HCT116 (cell line): ENCODE data around the gene PWWP2B. TPM values are rescaled to one million over a fixed set of nuclear protein-coding genes. Genes with fewer than 3 reads are reported as not detected.

ENCODE experiments used
- ATAC-seq: fragments of 200-7000 bp; cut with Tn5 transposase; 2 replicates; pipeline ENCODE4 v1.9.1; 2020; ENCODE audit warnings: mild to moderate bottlenecking, moderate library complexity
- BruUV-seq: library from RNA; stranded (reverse); fragments of 400-500 nt; replicated peaks from 2 replicates; lab custom pipeline; 2021; lab: Mats Ljungman, UMichigan
- CTCF ChIA-PET: fragments of 300-600 bp; sonication (Branson Sonifier 250); formaldehyde crosslinking; loops from one replicate; lab custom pipeline; 2021; ENCODE audit warnings: antibody characterized with exemption; lab: Charles Lee
- POLR2A ChIA-PET: fragments of 300-600, 350-600 bp; sonication (Branson Sonifier 250); formaldehyde crosslinking; loops from one replicate; lab custom pipeline; 2021; ENCODE audit warnings: antibody characterized with exemption; lab: Charles Lee
- RAD21 ChIA-PET, 2 experiments: fragments of 300-600 bp; sonication (Branson Sonifier 250); formaldehyde crosslinking; loops; one replicate each; lab custom pipeline; 2023; ENCODE audit warnings: low total read pairs in 2 of 2; ENCODE audit not compliant: uncharacterized antibody in 2 of 2, unreplicated experiment in 2 of 2, low non-redundant PET in 1 of 2; lab: Charles Lee
- DNase-seq: peaks from one replicate; pipeline ENCODE4 v3.0.0-alpha.2; 2010; ENCODE audit warnings: low read depth, low spot score
- H2AFZ ChIP-seq: fragments of 200-600 bp; shearing (Covaris generic), sonication (generic); 2 replicates; pipeline ENCODE4 v1.6.1; 2017; ENCODE audit warnings: low read depth, mixed run types, mixed read lengths, antibody characterized with exemption, low read length; ENCODE audit not compliant: poor library complexity, severe bottlenecking
- H3K27ac ChIP-seq: 2 replicates; pipeline ENCODE4 v1.5.1; 2012; ENCODE audit warnings: low read depth, low read length
- H3K27me3 ChIP-seq: fragments of 200-600 bp; sonication (generic); 2 replicates; pipeline ENCODE4 v1.6.1; 2016; ENCODE audit warnings: mixed run types, low read length, mixed read lengths; ENCODE audit not compliant: insufficient read depth
- H3K36me3 ChIP-seq, 2 experiments: fragments of 200-500 bp in 1 of 2; fragments of 200-600 bp in 1 of 2; sonication (Bioruptor generic) in 1 of 2; sonication (generic) in 1 of 2; 2 replicates each; pipeline versions ENCODE4 v1.5.1 to v1.6.1; 2014 to 2016; ENCODE audit warnings: low read length in 2 of 2, inconsistent platforms in 1 of 2, mixed read lengths in 1 of 2, mixed run types in 1 of 2; ENCODE audit not compliant: insufficient read depth in 2 of 2, control insufficient read depth in 1 of 2
- H3K4me1 ChIP-seq, 2 experiments: fragments of 200-600 bp in 1 of 2; sonication (generic) in 1 of 2; 2 replicates each; pipeline versions ENCODE4 v1.5.1 to v1.6.1; 2012 to 2017; ENCODE audit warnings: low read length in 2 of 2, inconsistent platforms in 1 of 2, mild to moderate bottlenecking in 1 of 2, mixed read lengths in 1 of 2, mixed run types in 1 of 2, moderate library complexity in 1 of 2; ENCODE audit not compliant: insufficient read depth in 2 of 2, control insufficient read depth in 1 of 2
- H3K4me2 ChIP-seq: fragments of 200-600 bp; sonication (generic); 2 replicates; pipeline ENCODE4 v1.6.1; 2017; ENCODE audit warnings: mixed run types, low read length, mixed read lengths
- H3K4me3 ChIP-seq, 2 experiments: fragments of 200-600 bp in 1 of 2; sonication (generic) in 1 of 2; replicated peaks in 1 of 2; 2 replicates each; pipeline ENCODE4 v1.5.1; 2011 to 2016; ENCODE audit warnings: low read length in 2 of 2, control low read depth in 1 of 2, low read depth in 1 of 2, mild to moderate bottlenecking in 1 of 2, mixed read lengths in 1 of 2, mixed run types in 1 of 2
- H3K79me2 ChIP-seq: fragments of 200-600 bp; sonication (generic); 2 replicates; pipeline ENCODE4 v1.6.1; 2017; ENCODE audit warnings: mild to moderate bottlenecking, mixed run types, low read length, moderate library complexity, mixed read lengths; ENCODE audit not compliant: insufficient read depth
- H3K9ac ChIP-seq: fragments of 200-600 bp; sonication (generic); 2 replicates; pipeline ENCODE4 v1.6.1; 2016; ENCODE audit warnings: low read length, mixed read lengths
- H3K9me2 ChIP-seq: fragments of 200-600 bp; sonication (generic), shearing (Covaris generic); 2 replicates; pipeline ENCODE4 v1.6.1; 2017; ENCODE audit warnings: mixed run types, mild to moderate bottlenecking, moderate library complexity; ENCODE audit not compliant: insufficient read depth
- H3K9me3 ChIP-seq, 2 experiments: fragments of 200-500 bp in 1 of 2; fragments of 200-600 bp in 1 of 2; sonication (Bioruptor generic) in 1 of 2; sonication (generic) in 1 of 2; 2 replicates each; pipeline ENCODE4 v1.6.1; 2014 to 2017; ENCODE audit warnings: low read length in 2 of 2, mixed read lengths in 2 of 2, inconsistent platforms in 1 of 2, low read depth in 1 of 2, mild to moderate bottlenecking in 1 of 2, mixed run types in 1 of 2, moderate library complexity in 1 of 2; ENCODE audit not compliant: control insufficient read depth in 1 of 2, insufficient read depth in 1 of 2
- H4K20me1 ChIP-seq: fragments of 200-600 bp; sonication (generic), shearing (Covaris generic); 2 replicates; pipeline ENCODE4 v1.6.1; 2017; ENCODE audit warnings: mixed run types, mild to moderate bottlenecking, moderate library complexity; ENCODE audit not compliant: insufficient read depth
- SP1 ChIP-seq: IDR thresholded peaks from 2 replicates; pipeline ENCODE4 v1.6.1; 2012; ENCODE audit warnings: low read depth
- intact Hi-C: fragments of 100-400 bp; cut with micrococcal nuclease; formaldehyde crosslinking; loops from 2 replicates; pipeline ENCODE4 v1.10.0; 2022
- total RNA-seq: library from RNA; stranded (reverse); gene quantifications from one replicate; pipeline ENCODE4 v1.2.1, GENCODE V29; 2021; ENCODE audit not compliant: unreplicated experiment
- TF ChIP-seq, protein P1 (sequence below), 3 experiments: fragments of 200-600 bp in 1 of 3; sonication (generic) in 1 of 3; IDR thresholded peaks in 2 of 3; conservative IDR thresholded peaks in 1 of 3; 2 replicates each; pipeline ENCODE4 v1.5.1; 2012 to 2017; ENCODE audit warnings: low read depth in 2 of 3, low read length in 2 of 3, antibody characterized with exemption in 1 of 3, borderline replicate concordance in 1 of 3, control low read depth in 1 of 3, mild to moderate bottlenecking in 1 of 3, mixed read lengths in 1 of 3, mixed run types in 1 of 3, moderate library complexity in 1 of 3; ENCODE audit not compliant: insufficient read depth in 1 of 3

The PWWP2B gene
- total RNA-seq, 1 experiment from 2014 or later: 13.9 TPM

GRCh38 chr10:132421847-132422751, 25.1 kb downstream of the PWWP2B start:
- DNase-seq (no peak), ATAC-seq (0 out of 2 replicates have a peak, but pooled peaks have one; percentile 1)
- ChIA-PET CTCF (no interaction called here), POLR2A (no interaction called here), RAD21 (interaction anchor here in 1 of 2 experiments (0.9 kb wide), 1 partner anchor 25 kb away, joined by 7 read pairs; no protein-coding TSS in a partner anchor)
- H3K4me2 ChIP-seq: peak overlapping the region; percentile 70
- H3K27me3 ChIP-seq: no peaks in the 10 kb centered on the region
- H3K4me3 ChIP-seq: peak overlapping the region in 1 of 2 experiments; percentile 33; a peak in 2 of 4 replicates
- H3K4me1 ChIP-seq: peaks cover 33 to 42% of the 10 kb centered on the region in 2 experiments
- TF ChIP-seq SP1: no peak
- no peaks in the 10 kb centered on the region for H4K20me1 ChIP-seq
- H3K79me2 ChIP-seq: no peaks in the 10 kb centered on the region
- no peaks in the 10 kb centered on the region for H3K36me3 ChIP-seq
- no peak overlapping the region for H2AFZ ChIP-seq
- peak overlapping the region; percentile 82 for H3K27ac ChIP-seq
- intact Hi-C loops: no loop called here
- no peaks in the 10 kb centered on the region for H3K9me3 ChIP-seq
- no peaks in the 10 kb centered on the region for H3K9me2 ChIP-seq
- no TSS peak for BruUV-seq
- H3K9ac ChIP-seq: peak overlapping the region; percentile 55

DNA sequence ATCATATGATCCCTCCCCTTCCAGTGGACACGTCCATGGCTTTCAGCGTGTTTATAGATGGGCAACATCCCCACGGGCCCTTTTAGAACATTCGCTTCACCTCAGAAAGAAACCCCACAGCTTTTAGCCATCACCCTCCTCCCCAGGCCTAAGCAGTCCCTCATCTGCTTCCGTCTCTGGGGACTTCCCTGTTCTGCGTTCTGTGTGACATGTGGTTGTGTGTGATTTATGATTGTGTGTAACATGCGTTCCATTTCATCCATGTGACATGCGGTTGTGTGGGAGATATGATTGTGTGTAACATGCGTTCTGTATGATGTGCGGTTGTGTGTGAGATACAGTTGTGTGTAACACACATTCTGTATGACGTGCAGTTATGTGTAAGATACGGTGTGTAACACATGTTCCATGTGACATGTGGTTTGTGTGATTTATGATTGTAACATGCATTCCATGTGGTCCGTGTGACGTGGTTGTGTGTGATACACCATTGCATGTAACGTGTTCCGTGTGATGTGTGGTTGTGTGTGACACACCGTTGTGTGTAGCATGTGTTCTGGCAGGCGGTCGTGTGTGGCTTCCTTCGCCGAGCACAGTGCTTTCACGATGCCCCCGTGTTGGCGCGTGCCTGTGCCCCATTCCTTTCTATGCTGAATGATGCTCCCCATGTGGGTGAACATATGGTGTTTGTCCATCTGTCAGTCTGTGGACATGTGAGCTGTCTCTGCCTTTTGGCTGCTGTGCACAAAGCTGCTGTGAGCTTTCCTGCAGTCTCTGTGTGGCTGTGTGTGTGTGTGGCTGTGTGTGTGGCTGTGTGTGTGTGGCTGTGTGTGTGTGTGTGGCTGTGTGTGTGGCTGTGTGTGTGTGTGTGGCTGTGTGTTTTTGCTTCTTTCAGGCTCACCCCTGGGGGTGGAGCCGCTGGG, 26.2 kb downstream of the PWWP2B start:
- intact Hi-C loops: no loop called here
- Histone ChIP-seq H3K9ac (no peak overlapping the region), H3K4me2 (no peak overlapping the region), H2AFZ (no peak overlapping the region), H3K4me3 (no peak overlapping the region), H3K4me1 (peaks cover 28 to 37% of the 10 kb centered on the region in 2 experiments), H3K79me2 (no peaks in the 10 kb centered on the region), H3K9me3 (no peaks in the 10 kb centered on the region), H3K36me3 (no peaks in the 10 kb centered on the region), H4K20me1 (no peaks in the 10 kb centered on the region), H3K9me2 (no peaks in the 10 kb centered on the region), H3K27me3 (no peaks in the 10 kb centered on the region), H3K27ac (no peak overlapping the region)
- TF ChIP-seq, protein P1, sequence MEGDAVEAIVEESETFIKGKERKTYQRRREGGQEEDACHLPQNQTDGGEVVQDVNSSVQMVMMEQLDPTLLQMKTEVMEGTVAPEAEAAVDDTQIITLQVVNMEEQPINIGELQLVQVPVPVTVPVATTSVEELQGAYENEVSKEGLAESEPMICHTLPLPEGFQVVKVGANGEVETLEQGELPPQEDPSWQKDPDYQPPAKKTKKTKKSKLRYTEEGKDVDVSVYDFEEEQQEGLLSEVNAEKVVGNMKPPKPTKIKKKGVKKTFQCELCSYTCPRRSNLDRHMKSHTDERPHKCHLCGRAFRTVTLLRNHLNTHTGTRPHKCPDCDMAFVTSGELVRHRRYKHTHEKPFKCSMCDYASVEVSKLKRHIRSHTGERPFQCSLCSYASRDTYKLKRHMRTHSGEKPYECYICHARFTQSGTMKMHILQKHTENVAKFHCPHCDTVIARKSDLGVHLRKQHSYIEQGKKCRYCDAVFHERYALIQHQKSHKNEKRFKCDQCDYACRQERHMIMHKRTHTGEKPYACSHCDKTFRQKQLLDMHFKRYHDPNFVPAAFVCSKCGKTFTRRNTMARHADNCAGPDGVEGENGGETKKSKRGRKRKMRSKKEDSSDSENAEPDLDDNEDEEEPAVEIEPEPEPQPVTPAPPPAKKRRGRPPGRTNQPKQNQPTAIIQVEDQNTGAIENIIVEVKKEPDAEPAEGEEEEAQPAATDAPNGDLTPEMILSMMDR (IDR thresholded peaks at IDR 0.05 in 2 of 3, conservative IDR thresholded peaks at IDR 0.05 in 1 of 3; ENCODE audit: borderline replicate concordance in 1 of 3, insufficient read depth in 1 of 3, low read depth in 2 of 3, low read length in 2 of 3): no peak
- no TSS peak for BruUV-seq
- RAD21 ChIA-PET: no interaction called here
- CTCF ChIA-PET: no interaction called here
- ATAC-seq (no peak), DNase-seq (no peak)
- POLR2A ChIA-PET: no interaction called here
